ENCODE results near the gene IZUMO1.

DNA sequence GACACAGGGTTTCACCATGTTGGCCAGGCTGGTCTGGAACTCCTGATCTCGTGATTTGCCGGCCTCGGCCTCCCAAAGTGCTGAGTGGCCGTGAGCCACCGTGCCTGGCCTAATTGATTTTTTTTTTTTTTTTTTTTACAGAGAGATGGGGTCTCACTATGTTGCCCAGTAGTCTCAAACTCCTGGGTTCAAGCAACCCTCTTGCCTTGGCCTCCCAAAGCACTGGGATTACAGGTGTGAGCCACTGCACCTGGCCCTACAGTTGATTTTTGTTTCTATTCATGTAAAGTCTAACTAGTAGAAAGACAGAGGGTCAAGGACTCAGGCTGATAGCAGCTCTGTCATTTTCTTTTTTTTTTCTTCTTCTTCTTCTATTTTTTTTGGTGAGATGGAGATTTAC is 30.4 kb upstream of the IZUMO1 start:
- no peak for TF ChIP-seq EZH2 (IDR thresholded peaks at IDR 0.05; ENCODE audit: insufficient read depth, poor library complexity, severe bottlenecking)
- TF ChIP-seq EZH2phosphoT487 (IDR thresholded peaks at IDR 0.05; ENCODE audit: insufficient read depth, low read depth), result no peak

All from GM23248 (cell line).